ENCODE measurements around the gene SMG9. TPM values are rescaled to one million over a fixed set of nuclear protein-coding genes. Genes with fewer than 3 reads are reported as not detected.

The SMG9 gene
- total RNA-seq, 1 experiment from 2014 or later = 90.6 TPM

DNA sequence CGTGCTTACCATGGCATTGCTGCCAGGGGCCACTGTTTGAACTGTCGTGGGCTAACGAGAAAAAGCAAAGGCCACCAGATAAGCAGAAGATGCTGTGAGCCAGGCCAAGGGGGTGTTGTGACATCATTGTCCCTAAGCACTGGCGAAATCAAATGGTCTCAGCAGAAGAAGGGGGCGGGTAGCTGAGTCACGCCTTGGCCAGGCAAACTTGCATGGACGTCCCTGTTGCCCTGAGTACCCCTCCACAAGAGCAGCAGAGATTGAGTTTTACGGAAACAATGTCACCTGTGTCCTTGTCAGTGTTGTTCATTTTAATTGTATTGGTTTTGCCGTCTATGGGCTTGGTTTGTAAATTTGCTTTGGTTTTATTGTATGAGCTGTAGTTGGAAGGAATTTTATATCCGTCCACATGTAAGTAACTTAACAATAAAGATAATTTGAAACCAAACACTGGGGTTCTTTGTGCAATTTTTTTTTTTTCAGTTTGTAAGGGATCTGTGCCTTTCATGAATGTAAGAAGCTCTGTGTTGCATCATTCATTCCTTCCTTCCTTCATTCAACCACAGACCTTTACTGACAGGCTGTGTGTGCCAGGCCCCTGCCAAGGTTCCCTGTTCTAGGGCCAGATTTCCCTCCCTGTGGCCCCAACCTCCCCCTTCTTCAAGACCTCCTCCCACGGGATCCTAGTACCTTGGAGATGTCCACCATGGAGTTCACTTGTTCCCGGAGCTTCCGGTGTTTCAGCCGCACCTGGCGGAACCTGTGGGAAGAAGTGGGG, 13.7 kb upstream of the SMG9 start:
- Histone ChIP-seq H3K36me3 (ENCODE audit: insufficient read depth, low read length, poor library complexity, severe bottlenecking) (no peaks in the 10 kb centered on the region), H3K27me3 (replicated peaks; ENCODE audit: insufficient read depth, low read depth, low read length, poor library complexity) (peaks cover 3% of the 10 kb centered on the region), H3K27ac (ENCODE audit: low read depth, low read length, poor library complexity, severe bottlenecking) (no peak overlapping the region), H3K4me1 (ENCODE audit: insufficient read depth, low read length, poor library complexity, severe bottlenecking) (peaks cover 4% of the 10 kb centered on the region), H3K4me3 (ENCODE audit: low read depth, low read length, poor library complexity, severe bottlenecking) (no peak overlapping the region), H3K9me3 (ENCODE audit: low read depth, low read length, poor library complexity, severe bottlenecking) (no peaks in the 10 kb centered on the region)
- BruUV-seq (replicated peaks) = no TSS peak
- ChIA-PET CTCF (no interaction called here), POLR2A (ENCODE audit: low non-redundant PET) (no interaction called here)
- no peak for TF ChIP-seq EZH2 (IDR thresholded peaks at IDR 0.05; ENCODE audit: borderline replicate concordance, low read depth, low read length, poor library complexity, severe bottlenecking)
- TF ChIP-seq, protein P1, sequence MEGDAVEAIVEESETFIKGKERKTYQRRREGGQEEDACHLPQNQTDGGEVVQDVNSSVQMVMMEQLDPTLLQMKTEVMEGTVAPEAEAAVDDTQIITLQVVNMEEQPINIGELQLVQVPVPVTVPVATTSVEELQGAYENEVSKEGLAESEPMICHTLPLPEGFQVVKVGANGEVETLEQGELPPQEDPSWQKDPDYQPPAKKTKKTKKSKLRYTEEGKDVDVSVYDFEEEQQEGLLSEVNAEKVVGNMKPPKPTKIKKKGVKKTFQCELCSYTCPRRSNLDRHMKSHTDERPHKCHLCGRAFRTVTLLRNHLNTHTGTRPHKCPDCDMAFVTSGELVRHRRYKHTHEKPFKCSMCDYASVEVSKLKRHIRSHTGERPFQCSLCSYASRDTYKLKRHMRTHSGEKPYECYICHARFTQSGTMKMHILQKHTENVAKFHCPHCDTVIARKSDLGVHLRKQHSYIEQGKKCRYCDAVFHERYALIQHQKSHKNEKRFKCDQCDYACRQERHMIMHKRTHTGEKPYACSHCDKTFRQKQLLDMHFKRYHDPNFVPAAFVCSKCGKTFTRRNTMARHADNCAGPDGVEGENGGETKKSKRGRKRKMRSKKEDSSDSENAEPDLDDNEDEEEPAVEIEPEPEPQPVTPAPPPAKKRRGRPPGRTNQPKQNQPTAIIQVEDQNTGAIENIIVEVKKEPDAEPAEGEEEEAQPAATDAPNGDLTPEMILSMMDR (conservative IDR thresholded peaks at IDR 0.05; ENCODE audit: low read depth, low read length) = no peak
- DNase-seq (ENCODE audit: low spot score) = no peak
- intact Hi-C loops (cut with micrococcal nuclease; ENCODE audit: unreplicated experiment) = no loop called here

DNA sequence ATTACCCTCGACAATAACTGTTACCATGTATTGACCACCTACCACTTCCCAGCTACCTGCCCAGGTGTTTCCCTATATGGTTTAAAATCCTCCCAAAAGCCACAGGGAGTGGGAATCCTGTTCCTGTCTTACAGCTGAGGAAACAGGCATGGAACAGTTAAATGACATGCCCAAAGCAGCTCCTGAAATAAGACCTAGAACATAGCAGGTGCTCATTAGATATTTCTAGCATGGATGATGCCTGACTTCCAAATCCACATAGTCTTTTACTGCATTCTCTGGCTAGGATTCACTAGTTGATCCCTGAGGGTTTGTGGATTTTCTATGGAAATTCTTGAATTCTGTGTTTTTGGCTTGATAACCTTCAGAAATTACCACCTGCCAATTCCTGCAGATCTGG, 13.1 kb upstream of the SMG9 start:
- POLR2A ChIA-PET (ENCODE audit: low non-redundant PET) = no interaction called here
- intact Hi-C loops (cut with micrococcal nuclease; ENCODE audit: unreplicated experiment) = no loop called here
- Histone ChIP-seq H3K4me3 (ENCODE audit: low read depth, low read length, poor library complexity, severe bottlenecking) (no peak overlapping the region), H3K9me3 (ENCODE audit: low read depth, low read length, poor library complexity, severe bottlenecking) (no peaks in the 10 kb centered on the region), H3K36me3 (ENCODE audit: insufficient read depth, low read length, poor library complexity, severe bottlenecking) (no peaks in the 10 kb centered on the region), H3K27ac (ENCODE audit: low read depth, low read length, poor library complexity, severe bottlenecking) (no peak overlapping the region), H3K27me3 (replicated peaks; ENCODE audit: insufficient read depth, low read depth, low read length, poor library complexity) (no peaks in the 10 kb centered on the region), H3K4me1 (ENCODE audit: insufficient read depth, low read length, poor library complexity, severe bottlenecking) (peaks cover 4% of the 10 kb centered on the region)
- TF ChIP-seq, protein P1 (conservative IDR thresholded peaks at IDR 0.05; ENCODE audit: low read depth, low read length) = no peak
- no peak for TF ChIP-seq EZH2 (IDR thresholded peaks at IDR 0.05; ENCODE audit: borderline replicate concordance, low read depth, low read length, poor library complexity, severe bottlenecking)
- CTCF ChIA-PET = no interaction called here
- no TSS peak for BruUV-seq (replicated peaks)
- DNase-seq (ENCODE audit: low spot score) = no peak

DNA sequence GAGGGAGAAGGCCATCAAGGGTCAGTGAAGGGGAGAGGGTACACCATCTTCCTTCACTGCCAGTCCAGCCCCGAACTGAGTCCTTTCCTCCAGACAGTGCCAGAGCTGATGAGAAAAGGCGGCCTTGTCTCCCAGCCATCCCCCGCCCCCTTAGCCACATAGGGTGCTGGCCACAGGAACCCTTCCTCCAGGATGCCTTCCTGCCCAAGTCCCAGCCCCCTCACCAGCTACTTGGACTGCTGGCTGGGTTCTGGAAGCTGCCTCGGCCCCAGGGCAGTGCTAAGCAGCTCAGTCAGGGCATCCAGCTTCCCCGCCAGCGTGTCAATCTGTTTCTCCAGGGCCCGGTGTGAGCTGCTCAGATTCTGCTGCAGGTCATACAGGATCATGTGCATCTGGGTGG, 12.6 kb upstream of the SMG9 start:
- CTCF ChIA-PET = no interaction called here
- H3K4me3 ChIP-seq (ENCODE audit: low read depth, low read length, poor library complexity, severe bottlenecking) = no peak overlapping the region
- H3K4me1 ChIP-seq (ENCODE audit: insufficient read depth, low read length, poor library complexity, severe bottlenecking) = peaks cover 4% of the 10 kb centered on the region
- intact Hi-C loops (cut with micrococcal nuclease; ENCODE audit: unreplicated experiment) = no loop called here
- no peaks in the 10 kb centered on the region for H3K36me3 ChIP-seq (ENCODE audit: insufficient read depth, low read length, poor library complexity, severe bottlenecking)
- BruUV-seq (replicated peaks) = no TSS peak
- no peak for DNase-seq (ENCODE audit: low spot score)
- POLR2A ChIA-PET (ENCODE audit: low non-redundant PET) = interaction anchor here (0.6 kb wide), 1 partner anchor 27 kb away, joined by 3 read pairs; no protein-coding TSS in a partner anchor
- TF ChIP-seq EZH2 (IDR thresholded peaks at IDR 0.05; ENCODE audit: borderline replicate concordance, low read depth, low read length, poor library complexity, severe bottlenecking) = no peak
- TF ChIP-seq, protein P1 (conservative IDR thresholded peaks at IDR 0.05; ENCODE audit: low read depth, low read length) = no peak
- H3K9me3 ChIP-seq (ENCODE audit: low read depth, low read length, poor library complexity, severe bottlenecking) = no peaks in the 10 kb centered on the region
- no peak overlapping the region for H3K27ac ChIP-seq (ENCODE audit: low read depth, low read length, poor library complexity, severe bottlenecking)
- H3K27me3 ChIP-seq (replicated peaks; ENCODE audit: insufficient read depth, low read depth, low read length, poor library complexity) = no peaks in the 10 kb centered on the region
